Left ventricle myocardium inferior (tissue), 1 donor: ENCODE measurements around the gene BBOX1. TPM values are rescaled to one million over a fixed set of nuclear protein-coding genes. Genes with fewer than 3 reads are reported as not detected.

Source experiments
- DNase-seq: peaks from one replicate; pipeline ENCODE4 v3.0.0-alpha.2; 2020
- H3K27ac ChIP-seq: fragments of 200-600 bp; replicated peaks from 2 replicates; pipeline ENCODE4 v1.8.0; 2021
- H3K27me3 ChIP-seq: fragments of 200-600 bp; 2 replicates; pipeline ENCODE4 v1.8.0; 2021; ENCODE audit warnings: low read depth
- H3K36me3 ChIP-seq: fragments of 200-600 bp; 2 replicates; pipeline ENCODE4 v1.8.0; 2021
- H3K4me1 ChIP-seq: fragments of 200-600 bp; 2 replicates; pipeline ENCODE4 v1.8.0; 2021
- H3K4me3 ChIP-seq: fragments of 200-600 bp; 2 replicates; pipeline ENCODE4 v1.8.0; 2021; ENCODE audit warnings: mild to moderate bottlenecking, moderate library complexity
- H3K9me3 ChIP-seq: fragments of 200-600 bp; replicated peaks from 2 replicates; pipeline ENCODE4 v1.8.0; 2021
- intact Hi-C: fragments of 100-400 bp; cut with micrococcal nuclease; formaldehyde crosslinking; loops from one replicate; pipeline ENCODE4 v1.11.0; 2022
- long read RNA-seq: library from polyadenylated mRNA; unstranded; transcript quantifications from one replicate; pipeline ENCODE4 v2.0.0, GENCODE V29; 2021
- total RNA-seq: library from RNA; stranded (reverse); fragmentation: NEBNext Ultra II Directional; extraction: Animal tissue kit (Norgen Biotek cat#: 25700); gene quantifications from one replicate; pipeline ENCODE4 v1.2.1, GENCODE V29; 2021
- TF ChIP-seq, protein P1 (sequence below): fragments of 200-600 bp; IDR thresholded peaks from 2 replicates; pipeline ENCODE4 v1.8.0; 2021; ENCODE audit warnings: antibody characterized with exemption, mild to moderate bottlenecking, borderline replicate concordance
- donor health status: DM: no; HTN: yes; CAD: no; lungs with severe emphysema.

BBOX1 gene, protein sequence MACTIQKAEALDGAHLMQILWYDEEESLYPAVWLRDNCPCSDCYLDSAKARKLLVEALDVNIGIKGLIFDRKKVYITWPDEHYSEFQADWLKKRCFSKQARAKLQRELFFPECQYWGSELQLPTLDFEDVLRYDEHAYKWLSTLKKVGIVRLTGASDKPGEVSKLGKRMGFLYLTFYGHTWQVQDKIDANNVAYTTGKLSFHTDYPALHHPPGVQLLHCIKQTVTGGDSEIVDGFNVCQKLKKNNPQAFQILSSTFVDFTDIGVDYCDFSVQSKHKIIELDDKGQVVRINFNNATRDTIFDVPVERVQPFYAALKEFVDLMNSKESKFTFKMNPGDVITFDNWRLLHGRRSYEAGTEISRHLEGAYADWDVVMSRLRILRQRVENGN
- total RNA-seq = not detected
- long read RNA-seq = 0 reads

DNA sequence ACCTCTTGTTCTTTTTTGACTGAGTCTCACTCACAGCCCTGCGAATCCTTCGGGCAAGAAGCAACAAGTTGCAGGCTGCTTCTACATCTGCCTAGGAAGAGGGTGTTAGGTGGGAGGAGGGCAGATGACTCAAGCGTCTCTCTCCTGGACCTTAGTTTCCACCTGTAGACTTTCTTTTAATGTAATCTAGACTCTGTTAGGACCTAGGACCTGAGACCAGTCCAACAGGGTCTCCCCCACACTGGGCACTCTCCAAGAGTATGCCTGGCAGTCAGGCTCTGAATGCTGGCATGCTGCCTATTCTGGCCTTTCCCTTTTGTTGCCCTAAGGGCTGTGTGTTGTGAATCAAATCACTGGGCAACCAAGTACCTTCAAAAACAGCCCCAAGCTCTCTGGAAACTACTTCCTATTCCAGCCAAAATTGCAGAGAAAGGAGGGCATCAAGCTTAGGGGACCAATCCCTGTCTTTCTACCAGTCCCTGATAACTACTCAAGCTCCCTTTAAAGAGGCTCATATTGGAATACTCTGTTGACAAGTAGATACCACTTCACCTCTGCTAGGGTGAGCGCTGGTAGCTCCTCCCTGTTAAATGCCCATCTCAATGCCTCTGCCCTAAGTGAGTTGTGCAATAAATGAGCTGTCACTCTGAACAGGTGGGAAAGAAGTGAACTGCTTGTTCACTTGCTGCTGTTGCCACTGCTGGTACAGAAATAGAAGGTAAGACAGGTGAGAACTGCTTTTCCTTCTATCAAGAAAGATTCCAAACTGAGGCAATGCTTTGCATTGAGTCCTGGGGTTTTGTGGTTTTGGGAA, at the start of gene BBOX1:
BBOX1 (plus strand) TSS at position 514 of the 814 bp plus-strand sequence. CDS start 14,616 bp downstream, outside the sequence.
- no peaks in the 10 kb centered on the region for H3K4me1 ChIP-seq
- intact Hi-C loops = no loop called here
- peaks cover 55% of the 10 kb centered on the region for H3K9me3 ChIP-seq
- TF ChIP-seq, protein P1, sequence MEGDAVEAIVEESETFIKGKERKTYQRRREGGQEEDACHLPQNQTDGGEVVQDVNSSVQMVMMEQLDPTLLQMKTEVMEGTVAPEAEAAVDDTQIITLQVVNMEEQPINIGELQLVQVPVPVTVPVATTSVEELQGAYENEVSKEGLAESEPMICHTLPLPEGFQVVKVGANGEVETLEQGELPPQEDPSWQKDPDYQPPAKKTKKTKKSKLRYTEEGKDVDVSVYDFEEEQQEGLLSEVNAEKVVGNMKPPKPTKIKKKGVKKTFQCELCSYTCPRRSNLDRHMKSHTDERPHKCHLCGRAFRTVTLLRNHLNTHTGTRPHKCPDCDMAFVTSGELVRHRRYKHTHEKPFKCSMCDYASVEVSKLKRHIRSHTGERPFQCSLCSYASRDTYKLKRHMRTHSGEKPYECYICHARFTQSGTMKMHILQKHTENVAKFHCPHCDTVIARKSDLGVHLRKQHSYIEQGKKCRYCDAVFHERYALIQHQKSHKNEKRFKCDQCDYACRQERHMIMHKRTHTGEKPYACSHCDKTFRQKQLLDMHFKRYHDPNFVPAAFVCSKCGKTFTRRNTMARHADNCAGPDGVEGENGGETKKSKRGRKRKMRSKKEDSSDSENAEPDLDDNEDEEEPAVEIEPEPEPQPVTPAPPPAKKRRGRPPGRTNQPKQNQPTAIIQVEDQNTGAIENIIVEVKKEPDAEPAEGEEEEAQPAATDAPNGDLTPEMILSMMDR = no peak
- H3K27me3 ChIP-seq = no peaks in the 10 kb centered on the region
- H3K36me3 ChIP-seq = no peaks in the 10 kb centered on the region
- no peak within 1 kb of the TSS for H3K27ac ChIP-seq
- no peak for DNase-seq
- H3K4me3 ChIP-seq = no peak within 1 kb of the TSS

DNA sequence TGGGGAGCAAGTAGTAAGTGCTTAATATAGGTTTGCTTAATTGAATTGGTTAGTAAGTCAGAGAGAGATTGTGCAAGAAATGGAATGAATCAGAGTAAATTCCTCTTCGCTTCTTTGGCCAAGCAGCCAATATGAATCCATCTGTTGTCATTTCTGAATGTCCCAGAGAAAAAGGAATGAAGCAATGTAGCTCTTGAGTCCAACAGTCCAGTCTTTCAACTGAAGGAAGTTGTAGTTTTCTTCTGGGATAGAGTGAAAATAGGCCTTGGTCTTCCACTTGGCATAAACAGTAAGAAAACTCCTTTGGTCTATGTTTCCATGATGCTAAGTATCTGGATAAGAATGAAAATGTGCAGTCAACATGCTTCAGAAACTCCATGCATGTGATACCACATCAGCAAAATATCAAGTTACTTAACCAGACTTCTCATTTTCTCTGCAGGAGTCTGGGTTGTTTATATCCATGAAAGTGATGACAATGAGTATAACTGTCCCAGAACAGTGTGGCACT, 48.5 kb upstream of the BBOX1 start:
- H3K36me3 ChIP-seq = no peaks in the 10 kb centered on the region
- TF ChIP-seq, protein P1 = no peak
- DNase-seq = no peak
- intact Hi-C loops = no loop called here
- H3K4me3 ChIP-seq = no peak overlapping the region
- H3K9me3 ChIP-seq = no peaks in the 10 kb centered on the region
- H3K4me1 ChIP-seq = no peaks in the 10 kb centered on the region
- peak overlapping the region; percentile 86 for H3K27ac ChIP-seq
- H3K27me3 ChIP-seq = peaks cover 28% of the 10 kb centered on the region

DNA sequence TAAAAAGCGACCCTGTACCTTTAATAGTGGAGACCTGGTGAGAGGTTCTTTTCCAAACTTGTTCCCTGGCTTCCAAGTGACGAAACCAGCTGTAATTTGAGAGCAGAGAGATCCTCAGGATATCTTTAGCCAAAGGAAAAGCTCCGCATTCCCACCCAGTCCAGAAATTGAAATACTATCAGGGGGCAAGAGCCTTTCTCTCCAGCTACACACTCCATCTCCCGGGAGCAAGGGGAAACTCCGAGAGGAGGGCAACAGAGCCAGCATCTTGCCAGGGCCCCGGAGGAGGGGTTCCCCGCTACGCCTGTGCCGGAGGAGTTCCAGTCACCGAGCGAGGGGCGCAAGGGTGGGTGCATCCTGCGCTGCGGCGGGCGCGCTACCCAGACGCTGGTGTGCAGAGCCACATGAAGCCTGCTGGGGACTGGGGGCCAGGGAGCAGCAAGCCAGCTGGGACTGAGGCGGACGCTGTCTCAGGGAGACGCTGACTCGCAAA, 46.6 kb upstream of the BBOX1 start, which contains the start of gene FIBIN:
FIBIN (plus strand) TSS at position 148 of the 493 bp plus-strand sequence. CDS start 415 bp downstream, outside the sequence.
- Histone ChIP-seq H3K9me3 (no peaks in the 10 kb centered on the region), H3K4me3 (peak within 1 kb of the TSS; percentile 67), H3K27me3 (peaks cover 28% of the 10 kb centered on the region), H3K4me1 (no peaks in the 10 kb centered on the region), H3K27ac (peak within 1 kb of the TSS; percentile 86), H3K36me3 (no peaks in the 10 kb centered on the region)
- intact Hi-C loops = no loop called here
- peak; percentile 22 for DNase-seq
- TF ChIP-seq, protein P1 = no peak

DNA sequence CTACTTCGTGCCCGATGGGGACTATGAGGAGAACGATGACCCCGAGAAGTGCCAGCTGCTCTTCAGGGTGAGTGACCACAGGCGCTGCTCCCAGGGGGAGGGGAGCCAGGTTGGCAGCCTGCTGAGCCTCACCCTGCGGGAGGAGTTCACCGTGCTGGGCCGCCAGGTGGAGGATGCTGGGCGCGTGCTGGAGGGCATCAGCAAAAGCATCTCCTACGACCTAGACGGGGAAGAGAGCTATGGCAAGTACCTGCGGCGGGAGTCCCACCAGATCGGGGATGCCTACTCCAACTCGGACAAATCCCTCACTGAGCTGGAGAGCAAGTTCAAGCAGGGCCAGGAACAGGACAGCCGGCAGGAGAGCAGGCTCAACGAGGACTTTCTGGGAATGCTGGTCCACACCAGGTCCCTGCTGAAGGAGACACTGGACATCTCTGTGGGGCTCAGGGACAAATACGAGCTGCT, 46.0 kb upstream of the BBOX1 start:
- Histone ChIP-seq H3K4me1 (no peaks in the 10 kb centered on the region), H3K4me3 (peak overlapping the region; percentile 67), H3K27ac (peak overlapping the region; percentile 86), H3K36me3 (no peaks in the 10 kb centered on the region), H3K9me3 (no peaks in the 10 kb centered on the region), H3K27me3 (peaks cover 28% of the 10 kb centered on the region)
- no peak for DNase-seq
- intact Hi-C loops = no loop called here
- TF ChIP-seq, protein P1 = no peak
